Sigmoid colon (tissue), 4 donors: Measurements from ENCODE around the gene EFR3B.

Experiments used
- EP300 ChIP-seq, 4 donors: sonication (generic); formaldehyde crosslinking; IDR thresholded peaks; one replicate each; pipeline ENCODE4 v1.6.1; 2017; ENCODE audit warnings: antibody characterized with exemption in 4 of 4
- POLR2A ChIP-seq, 2 donors: fragments of 450-650 bp; IDR thresholded peaks; one replicate each; pipeline ENCODE4 v1.6.1; 2016; ENCODE audit warnings: antibody characterized with exemption in 2 of 2, mild to moderate bottlenecking in 2 of 2, moderate library complexity in 2 of 2
- POLR2AphosphoS5 ChIP-seq, 4 donors: sonication (generic); formaldehyde crosslinking; IDR thresholded peaks; one replicate each; pipeline ENCODE4 v1.6.1; 2017; ENCODE audit warnings: antibody characterized with exemption in 4 of 4
- TF ChIP-seq, protein P1 (sequence below), 4 experiments: fragments of 450-650 bp in 3 of 4; fragments of 200-600 bp in 1 of 4; IDR thresholded peaks; one replicate each; pipeline ENCODE4 v1.5.1; 2016 to 2019; ENCODE audit warnings: antibody characterized with exemption in 4 of 4, mild to moderate bottlenecking in 3 of 4, moderate library complexity in 2 of 4

GRCh38 chr2:24993406-24994145, 48.3 kb upstream of the EFR3B start:
- TF ChIP-seq POLR2A (IDR thresholded peaks at IDR 0.05) (no peak), EP300 (IDR thresholded peaks at IDR 0.05) (no peak), POLR2AphosphoS5 (IDR thresholded peaks at IDR 0.05) (no peak)
- TF ChIP-seq, protein P1, sequence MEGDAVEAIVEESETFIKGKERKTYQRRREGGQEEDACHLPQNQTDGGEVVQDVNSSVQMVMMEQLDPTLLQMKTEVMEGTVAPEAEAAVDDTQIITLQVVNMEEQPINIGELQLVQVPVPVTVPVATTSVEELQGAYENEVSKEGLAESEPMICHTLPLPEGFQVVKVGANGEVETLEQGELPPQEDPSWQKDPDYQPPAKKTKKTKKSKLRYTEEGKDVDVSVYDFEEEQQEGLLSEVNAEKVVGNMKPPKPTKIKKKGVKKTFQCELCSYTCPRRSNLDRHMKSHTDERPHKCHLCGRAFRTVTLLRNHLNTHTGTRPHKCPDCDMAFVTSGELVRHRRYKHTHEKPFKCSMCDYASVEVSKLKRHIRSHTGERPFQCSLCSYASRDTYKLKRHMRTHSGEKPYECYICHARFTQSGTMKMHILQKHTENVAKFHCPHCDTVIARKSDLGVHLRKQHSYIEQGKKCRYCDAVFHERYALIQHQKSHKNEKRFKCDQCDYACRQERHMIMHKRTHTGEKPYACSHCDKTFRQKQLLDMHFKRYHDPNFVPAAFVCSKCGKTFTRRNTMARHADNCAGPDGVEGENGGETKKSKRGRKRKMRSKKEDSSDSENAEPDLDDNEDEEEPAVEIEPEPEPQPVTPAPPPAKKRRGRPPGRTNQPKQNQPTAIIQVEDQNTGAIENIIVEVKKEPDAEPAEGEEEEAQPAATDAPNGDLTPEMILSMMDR (IDR thresholded peaks at IDR 0.05) = no peak
